HG02938 (cell line): ENCODE measurements around the gene SPEM1.
"Not testable (repeated sequence)": the region's sequence is repeated elsewhere in the genome, so short reads cannot be mapped to it uniquely, and the experiment has no call there.

Source experiments
- ATAC-seq: cut with Tn5 transposase; IDR thresholded peaks from one replicate; pipeline ENCODE4 v1.9.1; 2021; ENCODE audit warnings: mild to moderate bottlenecking, moderate library complexity; ENCODE audit not compliant: unreplicated experiment

Gene SPEM1

DNA sequence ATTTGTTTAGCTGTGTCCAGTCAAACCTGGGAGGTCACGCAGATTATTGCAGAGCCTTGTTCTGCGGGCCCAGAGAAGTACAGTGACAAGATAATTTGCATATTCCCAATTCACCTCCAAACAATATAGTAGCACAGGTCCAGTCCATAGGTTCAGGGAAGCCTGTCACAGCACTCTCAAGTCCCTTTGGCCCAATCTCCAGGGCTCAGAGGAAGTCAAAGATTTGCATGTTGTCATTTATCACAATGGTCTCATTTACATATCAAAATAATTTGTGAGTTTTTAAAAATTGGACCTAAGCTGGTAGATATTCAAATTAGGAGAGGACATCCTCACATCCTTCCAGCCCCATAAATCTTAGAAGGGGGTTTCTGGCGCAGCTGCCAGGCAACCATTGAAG is 47.4 kb downstream of the SPEM1 start:
- no peak for ATAC-seq

GRCh38 chr17:7468290-7468689 is 48.2 kb downstream of the SPEM1 start:
- ATAC-seq: no peak

DNA sequence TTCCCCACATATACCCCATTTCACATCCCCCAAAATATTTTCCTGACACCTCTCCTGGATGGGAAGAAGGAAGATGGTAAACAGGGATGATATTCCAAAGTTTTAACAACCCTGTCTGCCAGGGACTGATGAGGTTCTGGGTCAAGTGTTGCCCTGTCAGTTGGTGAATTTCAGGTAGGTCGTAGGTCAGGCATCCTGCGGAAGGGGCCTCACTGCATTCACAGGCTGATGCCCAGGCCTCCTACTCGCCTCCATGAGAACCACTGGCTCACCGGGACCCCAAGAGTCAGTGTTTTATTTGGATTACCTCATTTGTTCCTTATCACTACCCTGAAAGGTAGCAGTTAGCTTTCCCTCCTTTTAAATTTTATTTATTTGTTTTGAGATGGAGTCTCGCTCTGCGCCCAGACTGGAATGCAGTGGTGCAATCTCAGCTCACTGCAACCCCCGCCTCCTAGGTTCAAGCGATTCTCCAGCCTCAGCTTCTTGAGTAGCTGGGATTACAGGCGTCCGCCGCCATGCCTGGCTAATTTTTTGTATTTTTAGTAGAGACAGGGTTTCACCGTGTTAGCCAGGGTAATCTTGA is 48.8 kb downstream of the SPEM1 start:
- no peak for ATAC-seq

DNA sequence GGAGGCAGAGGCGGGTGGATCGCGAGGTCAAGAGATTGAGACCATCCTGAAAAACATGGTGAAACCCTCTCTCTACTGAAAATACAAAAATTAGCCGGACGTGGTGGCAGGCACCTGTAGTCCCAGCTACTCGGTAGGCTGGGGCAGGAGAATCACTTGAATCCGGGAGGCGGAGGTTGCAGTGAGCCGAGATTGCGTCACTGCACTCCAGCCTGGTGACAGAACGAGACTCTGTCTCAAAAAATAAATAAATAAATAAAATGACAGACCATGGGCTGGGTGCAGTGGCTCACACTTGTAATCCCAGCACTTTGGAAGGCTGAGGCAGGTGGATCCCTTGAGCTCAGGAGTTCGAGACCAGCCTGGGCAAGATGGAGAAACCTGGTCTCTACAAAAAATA is 49.7 kb downstream of the SPEM1 start:
- ATAC-seq: not testable (repeated sequence)

- not testable (repeated sequence) for ATAC-seq
These were observed 50.4 kb downstream of the SPEM1 start for GRCh38 chr17:7470457-7470973.
